HG03442 (cell line): ENCODE results near the gene UBE2N.

Experiments used
- ATAC-seq: cut with Tn5 transposase; IDR thresholded peaks from one replicate; pipeline ENCODE4 v1.9.1; 2021; ENCODE audit warnings: mild to moderate bottlenecking, moderate library complexity; ENCODE audit not compliant: unreplicated experiment

The UBE2N gene

DNA sequence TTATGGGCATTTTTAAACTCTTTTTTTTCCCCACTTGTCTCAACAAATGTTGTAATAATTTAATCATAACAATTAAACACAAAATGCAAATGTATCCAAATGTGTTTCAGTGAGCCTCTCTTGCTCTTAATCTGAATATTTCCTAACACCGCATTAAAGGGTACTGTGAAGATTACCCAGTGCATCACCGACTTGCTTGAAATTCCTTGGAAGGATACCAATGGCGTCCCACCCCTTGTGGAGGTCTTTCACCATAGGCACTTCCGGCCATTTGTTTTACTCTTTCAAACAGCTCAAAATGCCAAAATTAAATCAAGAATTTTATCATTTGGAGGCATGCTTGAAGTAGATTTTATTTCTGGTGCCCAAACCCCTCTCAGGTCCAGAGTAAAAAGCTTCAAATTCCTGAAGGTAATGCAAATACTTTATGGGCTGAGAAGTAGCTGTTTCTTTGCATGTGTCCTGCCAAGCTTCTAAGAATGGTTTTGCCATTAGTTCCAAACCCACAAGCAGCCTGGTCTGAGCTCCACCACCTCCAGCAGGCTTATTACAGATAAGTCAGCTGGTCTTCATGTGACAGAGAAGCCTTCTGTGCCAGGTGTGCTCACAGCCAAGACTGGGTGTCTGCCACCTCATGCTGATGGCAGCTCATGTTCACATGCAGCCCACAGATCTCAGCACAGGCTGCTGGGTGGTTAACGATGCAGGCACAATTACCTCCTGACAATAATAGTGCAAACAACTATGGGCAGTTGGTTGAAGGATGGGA lies 80.4 kb downstream of the UBE2N start:
- no peak for ATAC-seq

GRCh38 chr12:93360688-93361087 lies 81.1 kb downstream of the UBE2N start:
- ATAC-seq, result no peak

- ATAC-seq, result no peak
Observed at GRCh38 chr12:93358821-93359220, 82.9 kb downstream of the UBE2N start.

DNA sequence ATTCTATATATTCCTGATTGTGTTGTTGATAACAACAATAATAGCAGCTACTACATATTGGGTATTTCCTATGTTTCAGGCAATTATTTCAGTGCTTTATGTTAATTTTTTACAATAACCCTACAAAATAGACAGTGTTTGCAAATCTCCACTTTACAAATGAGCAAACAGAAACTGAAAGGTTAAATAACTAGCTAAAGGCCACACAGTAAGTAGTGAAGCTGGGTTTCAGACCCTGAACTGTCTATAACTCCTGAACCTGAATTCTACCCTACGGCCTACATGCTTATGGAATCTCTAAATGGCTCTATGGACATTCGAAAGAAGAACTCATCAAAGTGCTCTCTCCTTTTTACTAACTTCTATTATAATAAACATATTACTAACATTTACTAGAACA lies 83.7 kb downstream of the UBE2N start:
- ATAC-seq, result peak; percentile 50

DNA sequence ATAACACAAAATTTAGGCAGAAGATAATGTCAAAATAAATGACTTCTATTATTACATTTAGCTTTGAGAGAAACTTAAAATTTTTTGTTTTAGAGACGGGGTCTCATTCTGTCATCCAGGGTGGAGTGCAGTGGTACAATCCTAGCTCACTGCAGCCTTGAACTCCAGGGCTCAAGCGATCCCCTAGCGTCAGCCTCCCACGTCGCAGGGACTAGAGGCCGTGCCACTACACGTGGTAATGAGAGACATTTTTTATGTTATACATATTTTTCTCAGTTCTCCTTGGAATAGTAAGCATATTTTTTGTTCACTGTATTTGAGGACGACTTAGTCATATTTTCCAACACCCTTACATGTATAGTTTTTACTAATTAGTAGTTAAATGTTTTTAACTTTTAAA lies 85.5 kb downstream of the UBE2N start:
- ATAC-seq, result no peak
